ENCODE measurements around the gene TBC1D14.

TBC1D14 gene

GRCh38 chr4:6991249-6991648 is 81.6 kb downstream of the TBC1D14 start:
- TF ChIP-seq SIN3A (IDR thresholded peaks at IDR 0.05; ENCODE audit: borderline replicate concordance, insufficient read depth, low read length) (no peak), POLR2AphosphoS5 (IDR thresholded peaks at IDR 0.05; ENCODE audit: low read depth, low read length) (no peak), TAF1 (IDR thresholded peaks at IDR 0.05; ENCODE audit: borderline replicate concordance, insufficient read depth, low read length) (no peak), FOXP2 (optimal IDR thresholded peaks at IDR 0.05; ENCODE audit: borderline replicate concordance, extremely low read depth, extremely low read length, insufficient read depth) (no peak)
- TF ChIP-seq, protein P1, sequence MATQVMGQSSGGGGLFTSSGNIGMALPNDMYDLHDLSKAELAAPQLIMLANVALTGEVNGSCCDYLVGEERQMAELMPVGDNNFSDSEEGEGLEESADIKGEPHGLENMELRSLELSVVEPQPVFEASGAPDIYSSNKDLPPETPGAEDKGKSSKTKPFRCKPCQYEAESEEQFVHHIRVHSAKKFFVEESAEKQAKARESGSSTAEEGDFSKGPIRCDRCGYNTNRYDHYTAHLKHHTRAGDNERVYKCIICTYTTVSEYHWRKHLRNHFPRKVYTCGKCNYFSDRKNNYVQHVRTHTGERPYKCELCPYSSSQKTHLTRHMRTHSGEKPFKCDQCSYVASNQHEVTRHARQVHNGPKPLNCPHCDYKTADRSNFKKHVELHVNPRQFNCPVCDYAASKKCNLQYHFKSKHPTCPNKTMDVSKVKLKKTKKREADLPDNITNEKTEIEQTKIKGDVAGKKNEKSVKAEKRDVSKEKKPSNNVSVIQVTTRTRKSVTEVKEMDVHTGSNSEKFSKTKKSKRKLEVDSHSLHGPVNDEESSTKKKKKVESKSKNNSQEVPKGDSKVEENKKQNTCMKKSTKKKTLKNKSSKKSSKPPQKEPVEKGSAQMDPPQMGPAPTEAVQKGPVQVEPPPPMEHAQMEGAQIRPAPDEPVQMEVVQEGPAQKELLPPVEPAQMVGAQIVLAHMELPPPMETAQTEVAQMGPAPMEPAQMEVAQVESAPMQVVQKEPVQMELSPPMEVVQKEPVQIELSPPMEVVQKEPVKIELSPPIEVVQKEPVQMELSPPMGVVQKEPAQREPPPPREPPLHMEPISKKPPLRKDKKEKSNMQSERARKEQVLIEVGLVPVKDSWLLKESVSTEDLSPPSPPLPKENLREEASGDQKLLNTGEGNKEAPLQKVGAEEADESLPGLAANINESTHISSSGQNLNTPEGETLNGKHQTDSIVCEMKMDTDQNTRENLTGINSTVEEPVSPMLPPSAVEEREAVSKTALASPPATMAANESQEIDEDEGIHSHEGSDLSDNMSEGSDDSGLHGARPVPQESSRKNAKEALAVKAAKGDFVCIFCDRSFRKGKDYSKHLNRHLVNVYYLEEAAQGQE (IDR thresholded peaks at IDR 0.05; ENCODE audit: insufficient read depth in 1 of 2, low read depth in 2 of 2, low read length in 2 of 2) = no peak

DNA sequence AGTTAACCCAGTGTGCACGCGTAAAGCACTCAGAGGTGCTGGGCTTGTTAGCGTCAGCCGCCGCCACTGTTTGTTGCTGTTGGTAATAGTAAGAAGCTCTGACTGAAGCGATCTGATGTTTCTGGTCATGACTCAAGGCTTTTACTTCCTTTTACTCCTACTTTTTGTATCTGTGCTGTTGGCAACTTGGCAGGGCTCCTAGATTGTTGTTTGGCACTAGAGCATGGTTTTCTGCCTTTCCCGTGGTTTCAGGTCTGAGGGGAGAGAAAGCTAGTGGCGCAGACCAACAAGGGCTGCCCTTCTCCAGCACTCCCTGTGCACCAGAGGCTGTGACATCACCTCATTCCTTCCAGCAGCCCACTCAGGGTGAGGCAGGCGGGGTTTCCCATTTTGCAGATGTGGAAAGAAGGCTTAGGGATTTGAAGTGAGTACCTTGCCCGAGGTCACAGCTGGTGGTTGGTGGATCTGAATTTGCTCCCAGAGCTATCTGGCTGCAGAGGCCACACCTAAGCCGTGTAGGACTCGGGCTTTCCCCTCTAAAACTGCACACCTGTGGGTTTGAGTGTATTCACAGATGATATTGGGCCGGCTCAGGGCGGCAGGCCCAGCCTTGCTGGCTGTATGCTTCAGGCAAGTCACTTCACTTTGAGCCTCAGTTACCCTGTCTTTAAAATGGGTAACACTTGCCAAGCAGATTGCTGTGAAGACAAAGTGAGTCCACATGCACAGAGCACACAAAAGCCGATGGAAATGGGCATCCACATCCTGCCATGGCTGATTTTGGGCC is 82.3 kb downstream of the TBC1D14 start:
- TF ChIP-seq TAF1 (IDR thresholded peaks at IDR 0.05; ENCODE audit: borderline replicate concordance, insufficient read depth, low read length) = no peak

GRCh38 chr4:6992728-6993677 is 83.4 kb downstream of the TBC1D14 start:
- TF ChIP-seq POLR2AphosphoS5 (IDR thresholded peaks at IDR 0.05; ENCODE audit: low read depth, low read length) = no peak

- TF ChIP-seq SIN3A (IDR thresholded peaks at IDR 0.05; ENCODE audit: borderline replicate concordance, insufficient read depth, low read length) = no peak
- no peak for TF ChIP-seq TAF1 (IDR thresholded peaks at IDR 0.05; ENCODE audit: borderline replicate concordance, insufficient read depth, low read length)
- no peak for TF ChIP-seq FOXP2 (optimal IDR thresholded peaks at IDR 0.05; ENCODE audit: borderline replicate concordance, extremely low read depth, extremely low read length, insufficient read depth)
- no peak for TF ChIP-seq POLR2AphosphoS5 (IDR thresholded peaks at IDR 0.05; ENCODE audit: low read depth, low read length)
- TF ChIP-seq, protein P1 (IDR thresholded peaks at IDR 0.05; ENCODE audit: insufficient read depth in 1 of 2, low read depth in 2 of 2, low read length in 2 of 2) = no peak
These were observed 86.9 kb downstream of the TBC1D14 start for GRCh38 chr4:6996481-6996880.

- no peak for TF ChIP-seq FOXP2 (optimal IDR thresholded peaks at IDR 0.05; ENCODE audit: borderline replicate concordance, extremely low read depth, extremely low read length, insufficient read depth)
- no peak for TF ChIP-seq SIN3A (IDR thresholded peaks at IDR 0.05; ENCODE audit: borderline replicate concordance, insufficient read depth, low read length)
- TF ChIP-seq, protein P1 (IDR thresholded peaks at IDR 0.05; ENCODE audit: insufficient read depth in 1 of 2, low read depth in 2 of 2, low read length in 2 of 2) = no peak
- TF ChIP-seq TAF1 (IDR thresholded peaks at IDR 0.05; ENCODE audit: borderline replicate concordance, insufficient read depth, low read length) = no peak
- no peak for TF ChIP-seq POLR2AphosphoS5 (IDR thresholded peaks at IDR 0.05; ENCODE audit: low read depth, low read length)
These were observed 89.8 kb downstream of the TBC1D14 start for GRCh38 chr4:6999172-7000086.

Data from PFSK-1 (cell line).